GM23338 (cell line): ENCODE data around the gene TTC8. TPM values are rescaled to one million over a fixed set of nuclear protein-coding genes. Genes with fewer than 3 reads are reported as not detected.

ENCODE experiments used
- ATAC-seq: fragments of 200-7000 bp; cut with Tn5 transposase; 3 replicates; pipeline ENCODE4 v1.9.1; 2020
- DNase-seq: peaks from one replicate; pipeline ENCODE4 v3.0.0-alpha.2; 2015; ENCODE audit warnings: low spot score
- H2AFZ ChIP-seq: fragments of 200-600 bp; sonication (generic); 2 replicates; pipeline ENCODE4 v1.8.0; 2016; ENCODE audit warnings: antibody characterized with exemption, mild to moderate bottlenecking, moderate library complexity
- H3F3A ChIP-seq: fragments of 200-600 bp; sonication (generic); replicated peaks from 2 replicates; pipeline ENCODE4 v1.8.0; 2017; ENCODE audit warnings: antibody characterized with exemption, mixed run types, low read depth
- H3K27ac ChIP-seq: fragments of 200-600 bp; sonication (generic); 2 replicates; pipeline ENCODE4 v1.6.1; 2016; ENCODE audit warnings: low read depth
- H3K27me3 ChIP-seq: fragments of 200-600 bp; sonication (generic); 2 replicates; pipeline ENCODE4 v1.8.0; 2016; ENCODE audit warnings: mild to moderate bottlenecking, mixed run types, moderate library complexity; ENCODE audit not compliant: insufficient read depth
- H3K36me3 ChIP-seq: fragments of 200-600 bp; sonication (generic); 2 replicates; pipeline ENCODE4 v1.8.0; 2016; ENCODE audit warnings: mild to moderate bottlenecking; ENCODE audit not compliant: insufficient read depth
- H3K4me1 ChIP-seq: fragments of 200-600 bp; sonication (generic); 2 replicates; pipeline ENCODE4 v1.8.0; 2016; ENCODE audit warnings: mild to moderate bottlenecking, moderate library complexity; ENCODE audit not compliant: insufficient read depth
- H3K4me2 ChIP-seq: fragments of 200-600 bp; sonication (generic); 2 replicates; pipeline ENCODE4 v1.7.1; 2017; ENCODE audit warnings: mixed run types
- H3K4me3 ChIP-seq: fragments of 200-600 bp; sonication (generic); 2 replicates; pipeline ENCODE4 v1.6.1; 2016; ENCODE audit warnings: mixed run types
- H3K79me2 ChIP-seq: fragments of 200-600 bp; sonication (generic); replicated peaks from 2 replicates; pipeline ENCODE4 v1.8.0; 2017; ENCODE audit warnings: mild to moderate bottlenecking; ENCODE audit not compliant: insufficient read depth
- H3K9me2 ChIP-seq: fragments of 200-600 bp; sonication (generic); 2 replicates; pipeline ENCODE4 v1.8.0; 2017; ENCODE audit not compliant: insufficient read depth
- H4K20me1 ChIP-seq: fragments of 200-600 bp; sonication (generic); replicated peaks from 2 replicates; pipeline ENCODE4 v1.8.0; 2017; ENCODE audit warnings: mild to moderate bottlenecking; ENCODE audit not compliant: insufficient read depth
- H3K27ac Mint-ChIP-seq: 2 replicates; pipeline ENCODE4 v1.8.0; 2020; ENCODE audit warnings: inconsistent platforms, mild to moderate bottlenecking, moderate library complexity, mixed read lengths
- H3K27me3 Mint-ChIP-seq: 3 replicates; pipeline ENCODE4 v1.8.0; 2022; ENCODE audit warnings: low read depth, mild to moderate bottlenecking, moderate library complexity, mixed read lengths, inconsistent platforms; ENCODE audit not compliant: insufficient read depth, poor library complexity
- H3K36me3 Mint-ChIP-seq: 3 replicates; pipeline ENCODE4 v1.8.0; 2021; ENCODE audit warnings: low read depth, mild to moderate bottlenecking, inconsistent platforms, moderate library complexity, mixed read lengths
- H3K4me1 Mint-ChIP-seq: 3 replicates; pipeline ENCODE4 v1.8.0; 2020; ENCODE audit warnings: mild to moderate bottlenecking, inconsistent platforms, mixed read lengths
- H3K4me3 Mint-ChIP-seq: 3 replicates; pipeline ENCODE4 v1.8.0; 2021; ENCODE audit warnings: moderate library complexity, mild to moderate bottlenecking, inconsistent platforms, mixed read lengths
- H3K9me3 Mint-ChIP-seq: 3 replicates; pipeline ENCODE4 v1.8.0; 2020; ENCODE audit warnings: moderate library complexity, mild to moderate bottlenecking, inconsistent platforms, mixed read lengths
- CREB1 ChIP-seq: fragments of 250-450 bp; sonication (Bioruptor Pico); IDR thresholded peaks from 2 replicates; pipeline ENCODE4 v1.5.0; 2020; ENCODE audit warnings: low read depth, mild to moderate bottlenecking, moderate library complexity
- EZH2 ChIP-seq: fragments of 200-600 bp; sonication (generic); IDR thresholded peaks from one replicate; pipeline ENCODE4 v1.8.0; 2017; ENCODE audit warnings: antibody characterized with exemption, mild to moderate bottlenecking, low read depth; ENCODE audit not compliant: unreplicated experiment
- EZH2phosphoT487 ChIP-seq: fragments of 200-600 bp; sonication (generic); IDR thresholded peaks from one replicate; pipeline ENCODE4 v1.8.1; 2018; ENCODE audit warnings: antibody characterized with exemption; ENCODE audit not compliant: unreplicated experiment
- JUNB ChIP-seq: IDR thresholded peaks from one replicate; pipeline ENCODE4 v1.6.1; 2016; ENCODE audit warnings: antibody characterized with exemption; ENCODE audit not compliant: unreplicated experiment
- NANOG ChIP-seq: IDR thresholded peaks from 2 replicates; pipeline ENCODE4 v1.6.1; 2016; ENCODE audit warnings: antibody characterized with exemption, borderline replicate concordance
- POLR2AphosphoS5 ChIP-seq: IDR thresholded peaks from 2 replicates; pipeline ENCODE4 v1.6.1; 2016; ENCODE audit warnings: antibody characterized with exemption, low read depth
- STAT1 ChIP-seq: IDR thresholded peaks from one replicate; pipeline ENCODE4 v1.6.1; 2016; ENCODE audit warnings: antibody characterized with exemption; ENCODE audit not compliant: unreplicated experiment
- ZNF114 ChIP-seq: fragments of 250-450 bp; sonication (Bioruptor Pico); IDR thresholded peaks from 2 replicates; pipeline ENCODE4 v1.5.0; 2020; ENCODE audit warnings: mild to moderate bottlenecking, moderate library complexity
- ZNF331 ChIP-seq: fragments of 250-450 bp; sonication (Bioruptor Pico); IDR thresholded peaks from 2 replicates; pipeline ENCODE4 v1.5.0; 2020; ENCODE audit warnings: low read depth, mild to moderate bottlenecking, moderate library complexity
- polyA plus RNA-seq: library from polyadenylated mRNA; unstranded; fragments of >200 nt; fragmentation: Nextera tagmentation; extraction: Ambion mirVana; gene quantifications from 2 replicates; pipeline ENCODE4 v1.2.1, GENCODE V29; 2016
- total RNA-seq: library from RNA; depleted of rRNA; stranded (reverse); fragments of >200 nt; shearing (Covaris generic); gene quantifications from 2 replicates; pipeline ENCODE4 v1.2.3, GENCODE V29; 2014
- TF ChIP-seq, protein P1 (sequence below), 2 experiments: fragments of 200-600 bp in 1 of 2; sonication (generic) in 1 of 2; conservative IDR thresholded peaks; 2 replicates each; pipeline versions ENCODE4 v1.5.1 to v1.6.1; 2016 to 2017; ENCODE audit warnings: antibody characterized with exemption in 2 of 2, low read depth in 2 of 2, mild to moderate bottlenecking in 2 of 2, moderate library complexity in 1 of 2
- TF ChIP-seq, protein P2 (sequence below): IDR thresholded peaks from one replicate; pipeline ENCODE4 v1.6.1; 2018; ENCODE audit warnings: antibody characterized with exemption; ENCODE audit not compliant: unreplicated experiment
- TF ChIP-seq, protein P3 (sequence below): fragments of 250-450 bp; sonication (Bioruptor Pico); IDR thresholded peaks from 2 replicates; pipeline ENCODE4 v1.5.0; 2020; ENCODE audit warnings: mild to moderate bottlenecking, moderate library complexity
- TF ChIP-seq, protein P4 (sequence below): IDR thresholded peaks from 2 replicates; pipeline ENCODE4 v1.6.1; 2016; ENCODE audit warnings: antibody characterized with exemption

TTC8 gene
- total and polyA plus RNA-seq, 2 experiments from 2014 or later: 7.5 to 10.5 TPM

DNA sequence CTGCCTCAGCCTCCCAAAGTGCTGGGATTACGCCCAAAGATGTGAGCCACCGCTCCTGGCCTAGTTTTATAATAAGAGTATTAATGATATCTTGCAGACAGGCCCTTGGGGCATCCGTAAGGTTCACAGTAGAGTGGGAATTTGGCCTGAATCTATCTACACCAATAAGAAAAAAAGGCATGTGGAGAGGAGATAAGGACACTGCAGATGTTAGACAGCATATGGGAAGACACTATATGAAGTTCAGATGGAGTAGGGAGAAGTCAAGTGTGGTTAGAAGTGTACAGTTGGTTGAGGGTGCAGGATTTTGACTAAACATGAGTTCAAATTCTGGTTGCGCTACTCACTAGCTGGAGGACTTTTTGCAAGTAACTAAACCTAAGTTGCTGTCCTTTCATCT, 8.5 kb upstream of the TTC8 start:
- Mint-ChIP-seq H3K27ac (no peak overlapping the region), H3K4me3 (no peak overlapping the region), H3K36me3 (no peaks in the 10 kb centered on the region), H3K9me3 (no peaks in the 10 kb centered on the region; the same call in 2 of the 3 replicates), H3K27me3 (no peaks in the 10 kb centered on the region), H3K4me1 (no peaks in the 10 kb centered on the region)
- no peak overlapping the region for H3K27ac ChIP-seq
- no peak for ATAC-seq
- no peak for DNase-seq
- H3K4me2 ChIP-seq: no peak overlapping the region
- no peaks in the 10 kb centered on the region for H3F3A ChIP-seq
- no peaks in the 10 kb centered on the region for H3K36me3 ChIP-seq
- no peaks in the 10 kb centered on the region for H4K20me1 ChIP-seq
- TF ChIP-seq, protein P1, sequence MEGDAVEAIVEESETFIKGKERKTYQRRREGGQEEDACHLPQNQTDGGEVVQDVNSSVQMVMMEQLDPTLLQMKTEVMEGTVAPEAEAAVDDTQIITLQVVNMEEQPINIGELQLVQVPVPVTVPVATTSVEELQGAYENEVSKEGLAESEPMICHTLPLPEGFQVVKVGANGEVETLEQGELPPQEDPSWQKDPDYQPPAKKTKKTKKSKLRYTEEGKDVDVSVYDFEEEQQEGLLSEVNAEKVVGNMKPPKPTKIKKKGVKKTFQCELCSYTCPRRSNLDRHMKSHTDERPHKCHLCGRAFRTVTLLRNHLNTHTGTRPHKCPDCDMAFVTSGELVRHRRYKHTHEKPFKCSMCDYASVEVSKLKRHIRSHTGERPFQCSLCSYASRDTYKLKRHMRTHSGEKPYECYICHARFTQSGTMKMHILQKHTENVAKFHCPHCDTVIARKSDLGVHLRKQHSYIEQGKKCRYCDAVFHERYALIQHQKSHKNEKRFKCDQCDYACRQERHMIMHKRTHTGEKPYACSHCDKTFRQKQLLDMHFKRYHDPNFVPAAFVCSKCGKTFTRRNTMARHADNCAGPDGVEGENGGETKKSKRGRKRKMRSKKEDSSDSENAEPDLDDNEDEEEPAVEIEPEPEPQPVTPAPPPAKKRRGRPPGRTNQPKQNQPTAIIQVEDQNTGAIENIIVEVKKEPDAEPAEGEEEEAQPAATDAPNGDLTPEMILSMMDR (conservative IDR thresholded peaks at IDR 0.05; ENCODE audit: low read depth in 2 of 2): no peak
- TF ChIP-seq NANOG: no peak
- TF ChIP-seq, protein P2, sequence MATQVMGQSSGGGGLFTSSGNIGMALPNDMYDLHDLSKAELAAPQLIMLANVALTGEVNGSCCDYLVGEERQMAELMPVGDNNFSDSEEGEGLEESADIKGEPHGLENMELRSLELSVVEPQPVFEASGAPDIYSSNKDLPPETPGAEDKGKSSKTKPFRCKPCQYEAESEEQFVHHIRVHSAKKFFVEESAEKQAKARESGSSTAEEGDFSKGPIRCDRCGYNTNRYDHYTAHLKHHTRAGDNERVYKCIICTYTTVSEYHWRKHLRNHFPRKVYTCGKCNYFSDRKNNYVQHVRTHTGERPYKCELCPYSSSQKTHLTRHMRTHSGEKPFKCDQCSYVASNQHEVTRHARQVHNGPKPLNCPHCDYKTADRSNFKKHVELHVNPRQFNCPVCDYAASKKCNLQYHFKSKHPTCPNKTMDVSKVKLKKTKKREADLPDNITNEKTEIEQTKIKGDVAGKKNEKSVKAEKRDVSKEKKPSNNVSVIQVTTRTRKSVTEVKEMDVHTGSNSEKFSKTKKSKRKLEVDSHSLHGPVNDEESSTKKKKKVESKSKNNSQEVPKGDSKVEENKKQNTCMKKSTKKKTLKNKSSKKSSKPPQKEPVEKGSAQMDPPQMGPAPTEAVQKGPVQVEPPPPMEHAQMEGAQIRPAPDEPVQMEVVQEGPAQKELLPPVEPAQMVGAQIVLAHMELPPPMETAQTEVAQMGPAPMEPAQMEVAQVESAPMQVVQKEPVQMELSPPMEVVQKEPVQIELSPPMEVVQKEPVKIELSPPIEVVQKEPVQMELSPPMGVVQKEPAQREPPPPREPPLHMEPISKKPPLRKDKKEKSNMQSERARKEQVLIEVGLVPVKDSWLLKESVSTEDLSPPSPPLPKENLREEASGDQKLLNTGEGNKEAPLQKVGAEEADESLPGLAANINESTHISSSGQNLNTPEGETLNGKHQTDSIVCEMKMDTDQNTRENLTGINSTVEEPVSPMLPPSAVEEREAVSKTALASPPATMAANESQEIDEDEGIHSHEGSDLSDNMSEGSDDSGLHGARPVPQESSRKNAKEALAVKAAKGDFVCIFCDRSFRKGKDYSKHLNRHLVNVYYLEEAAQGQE: no peak
- TF ChIP-seq EZH2: no peak
- TF ChIP-seq POLR2AphosphoS5: no peak
- TF ChIP-seq, protein P3, sequence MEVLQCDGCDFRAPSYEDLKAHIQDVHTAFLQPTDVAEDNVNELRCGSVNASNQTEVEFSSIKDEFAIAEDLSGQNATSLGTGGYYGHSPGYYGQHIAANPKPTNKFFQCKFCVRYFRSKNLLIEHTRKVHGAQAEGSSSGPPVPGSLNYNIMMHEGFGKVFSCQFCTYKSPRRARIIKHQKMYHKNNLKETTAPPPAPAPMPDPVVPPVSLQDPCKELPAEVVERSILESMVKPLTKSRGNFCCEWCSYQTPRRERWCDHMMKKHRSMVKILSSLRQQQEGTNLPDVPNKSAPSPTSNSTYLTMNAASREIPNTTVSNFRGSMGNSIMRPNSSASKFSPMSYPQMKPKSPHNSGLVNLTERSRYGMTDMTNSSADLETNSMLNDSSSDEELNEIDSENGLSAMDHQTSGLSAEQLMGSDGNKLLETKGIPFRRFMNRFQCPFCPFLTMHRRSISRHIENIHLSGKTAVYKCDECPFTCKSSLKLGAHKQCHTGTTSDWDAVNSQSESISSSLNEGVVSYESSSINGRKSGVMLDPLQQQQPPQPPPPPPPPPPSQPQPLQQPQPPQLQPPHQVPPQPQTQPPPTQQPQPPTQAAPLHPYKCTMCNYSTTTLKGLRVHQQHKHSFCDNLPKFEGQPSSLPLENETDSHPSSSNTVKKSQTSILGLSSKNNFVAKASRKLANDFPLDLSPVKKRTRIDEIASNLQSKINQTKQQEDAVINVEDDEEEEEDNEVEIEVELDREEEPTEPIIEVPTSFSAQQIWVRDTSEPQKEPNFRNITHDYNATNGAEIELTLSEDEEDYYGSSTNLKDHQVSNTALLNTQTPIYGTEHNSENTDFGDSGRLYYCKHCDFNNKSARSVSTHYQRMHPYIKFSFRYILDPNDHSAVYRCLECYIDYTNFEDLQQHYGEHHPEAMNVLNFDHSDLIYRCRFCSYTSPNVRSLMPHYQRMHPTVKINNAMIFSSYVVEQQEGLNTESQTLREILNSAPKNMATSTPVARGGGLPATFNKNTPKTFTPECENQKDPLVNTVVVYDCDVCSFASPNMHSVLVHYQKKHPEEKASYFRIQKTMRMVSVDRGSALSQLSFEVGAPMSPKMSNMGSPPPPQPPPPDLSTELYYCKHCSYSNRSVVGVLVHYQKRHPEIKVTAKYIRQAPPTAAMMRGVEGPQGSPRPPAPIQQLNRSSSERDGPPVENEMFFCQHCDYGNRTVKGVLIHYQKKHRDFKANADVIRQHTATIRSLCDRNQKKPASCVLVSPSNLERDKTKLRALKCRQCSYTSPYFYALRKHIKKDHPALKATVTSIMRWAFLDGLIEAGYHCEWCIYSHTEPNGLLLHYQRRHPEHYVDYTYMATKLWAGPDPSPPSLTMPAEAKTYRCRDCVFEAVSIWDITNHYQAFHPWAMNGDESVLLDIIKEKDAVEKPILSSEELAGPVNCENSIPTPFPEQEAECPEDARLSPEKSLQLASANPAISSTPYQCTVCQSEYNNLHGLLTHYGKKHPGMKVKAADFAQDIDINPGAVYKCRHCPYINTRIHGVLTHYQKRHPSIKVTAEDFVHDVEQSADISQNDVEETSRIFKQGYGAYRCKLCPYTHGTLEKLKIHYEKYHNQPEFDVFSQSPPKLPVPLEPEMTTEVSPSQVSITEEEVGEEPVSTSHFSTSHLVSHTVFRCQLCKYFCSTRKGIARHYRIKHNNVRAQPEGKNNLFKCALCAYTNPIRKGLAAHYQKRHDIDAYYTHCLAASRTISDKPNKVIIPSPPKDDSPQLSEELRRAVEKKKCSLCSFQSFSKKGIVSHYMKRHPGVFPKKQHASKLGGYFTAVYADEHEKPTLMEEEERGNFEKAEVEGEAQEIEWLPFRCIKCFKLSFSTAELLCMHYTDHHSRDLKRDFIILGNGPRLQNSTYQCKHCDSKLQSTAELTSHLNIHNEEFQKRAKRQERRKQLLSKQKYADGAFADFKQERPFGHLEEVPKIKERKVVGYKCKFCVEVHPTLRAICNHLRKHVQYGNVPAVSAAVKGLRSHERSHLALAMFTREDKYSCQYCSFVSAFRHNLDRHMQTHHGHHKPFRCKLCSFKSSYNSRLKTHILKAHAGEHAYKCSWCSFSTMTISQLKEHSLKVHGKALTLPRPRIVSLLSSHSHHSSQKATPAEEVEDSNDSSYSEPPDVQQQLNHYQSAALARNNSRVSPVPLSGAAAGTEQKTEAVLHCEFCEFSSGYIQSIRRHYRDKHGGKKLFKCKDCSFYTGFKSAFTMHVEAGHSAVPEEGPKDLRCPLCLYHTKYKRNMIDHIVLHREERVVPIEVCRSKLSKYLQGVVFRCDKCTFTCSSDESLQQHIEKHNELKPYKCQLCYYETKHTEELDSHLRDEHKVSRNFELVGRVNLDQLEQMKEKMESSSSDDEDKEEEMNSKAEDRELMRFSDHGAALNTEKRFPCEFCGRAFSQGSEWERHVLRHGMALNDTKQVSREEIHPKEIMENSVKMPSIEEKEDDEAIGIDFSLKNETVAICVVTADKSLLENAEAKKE (CRISPR knock-in tag): no peak
- no peak for TF ChIP-seq ZNF331 (CRISPR knock-in tag)
- TF ChIP-seq ZNF114 (CRISPR knock-in tag): no peak
- no peak for TF ChIP-seq EZH2phosphoT487
- no peak for TF ChIP-seq STAT1
- TF ChIP-seq, protein P4, sequence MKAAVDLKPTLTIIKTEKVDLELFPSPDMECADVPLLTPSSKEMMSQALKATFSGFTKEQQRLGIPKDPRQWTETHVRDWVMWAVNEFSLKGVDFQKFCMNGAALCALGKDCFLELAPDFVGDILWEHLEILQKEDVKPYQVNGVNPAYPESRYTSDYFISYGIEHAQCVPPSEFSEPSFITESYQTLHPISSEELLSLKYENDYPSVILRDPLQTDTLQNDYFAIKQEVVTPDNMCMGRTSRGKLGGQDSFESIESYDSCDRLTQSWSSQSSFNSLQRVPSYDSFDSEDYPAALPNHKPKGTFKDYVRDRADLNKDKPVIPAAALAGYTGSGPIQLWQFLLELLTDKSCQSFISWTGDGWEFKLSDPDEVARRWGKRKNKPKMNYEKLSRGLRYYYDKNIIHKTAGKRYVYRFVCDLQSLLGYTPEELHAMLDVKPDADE: no peak
- no peak for TF ChIP-seq CREB1 (CRISPR knock-in tag)
- TF ChIP-seq JUNB: no peak
- no peaks in the 10 kb centered on the region for H3K27me3 ChIP-seq
- H2AFZ ChIP-seq: no peak overlapping the region
- no peaks in the 10 kb centered on the region for H3K4me1 ChIP-seq
- no peak overlapping the region for H3K4me3 ChIP-seq
- no peaks in the 10 kb centered on the region for H3K9me2 ChIP-seq
- no peaks in the 10 kb centered on the region for H3K79me2 ChIP-seq
